ENCODE measurements around the gene CLDN19.

CLDN19 gene

DNA sequence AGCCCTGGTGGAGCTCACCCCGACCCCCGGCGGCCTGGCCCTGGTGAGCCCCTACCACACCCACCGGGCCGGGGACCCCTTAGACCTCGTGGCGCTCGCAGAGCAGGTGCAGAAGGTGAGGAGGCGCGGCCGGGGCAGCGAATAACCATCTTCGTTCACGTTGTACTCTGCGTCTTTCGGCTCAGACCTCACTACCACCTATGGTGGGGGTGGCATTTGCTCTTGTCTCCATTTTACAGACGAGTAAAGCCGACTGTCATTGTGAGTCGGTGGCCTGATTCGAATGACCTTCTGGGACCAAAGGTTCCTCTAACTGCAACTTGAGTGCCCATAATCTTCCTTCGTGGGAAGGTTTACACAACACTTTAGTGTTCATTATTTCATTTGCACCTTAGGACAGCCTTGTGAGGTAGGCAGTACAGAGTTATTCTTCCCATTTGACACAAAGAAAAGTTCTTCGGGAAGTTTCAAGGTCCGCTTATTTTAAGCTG lies 27.5 kb upstream of the CLDN19 start:
- TF ChIP-seq ZBTB7A (IDR thresholded peaks at IDR 0.05; ENCODE audit: low read depth) (0 out of 2 replicates have a peak, but pooled peaks have one; percentile 73), EGR1 (IDR thresholded peaks at IDR 0.05) (no peak)
- TF ChIP-seq, protein P1, sequence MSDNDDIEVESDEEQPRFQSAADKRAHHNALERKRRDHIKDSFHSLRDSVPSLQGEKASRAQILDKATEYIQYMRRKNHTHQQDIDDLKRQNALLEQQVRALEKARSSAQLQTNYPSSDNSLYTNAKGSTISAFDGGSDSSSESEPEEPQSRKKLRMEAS (IDR thresholded peaks at IDR 0.05): peak; percentile 61; the same call in 1 of the 2 replicates

DNA sequence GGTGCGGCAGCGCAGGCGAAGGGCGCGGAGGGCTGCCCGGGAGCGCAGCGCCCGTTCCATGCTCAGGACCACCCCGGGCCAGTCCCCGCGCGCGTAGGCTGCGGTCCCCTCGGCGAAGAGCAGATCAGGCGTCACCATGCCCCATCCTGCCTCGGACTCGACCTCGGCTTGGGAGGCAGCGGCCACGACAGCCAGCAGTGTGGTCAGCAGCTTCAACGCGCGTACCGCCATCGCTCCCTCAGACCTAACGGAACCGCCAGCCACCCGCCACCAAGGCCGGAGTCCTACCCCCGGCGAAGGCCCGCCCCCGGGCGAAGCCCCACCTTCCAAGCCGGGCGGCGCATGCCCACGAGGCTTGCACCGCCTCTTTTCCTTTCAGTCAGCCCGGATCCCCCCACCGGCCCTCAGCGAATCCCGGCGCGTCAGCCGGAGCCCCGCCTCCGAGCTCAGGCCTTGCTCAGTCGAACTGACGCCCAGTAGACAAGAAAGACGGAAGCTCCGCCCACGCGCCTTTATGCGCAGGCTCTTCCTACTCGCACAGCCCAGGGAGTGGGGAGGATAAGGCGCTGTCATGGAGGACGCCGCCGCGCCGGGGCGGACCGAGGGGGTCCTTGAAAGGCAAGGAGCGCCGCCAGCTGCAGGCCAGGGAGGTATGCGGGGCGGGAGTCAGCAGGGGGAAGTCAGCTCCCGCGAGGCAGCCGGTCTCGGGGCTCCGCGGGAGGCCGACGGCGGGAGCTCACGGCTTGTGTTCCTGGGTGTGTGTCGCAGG lies 26.9 kb upstream of the CLDN19 start, which contains the start of the genes C1orf50 and P3H1:
Gene C1orf50 (plus strand): TSS at position 509 of the 769 bp plus-strand sequence. CDS start 63 bp downstream, at position 572.
Gene P3H1 (minus strand): TSS at position 288 of the 769 bp plus-strand sequence. CDS start 57 bp downstream, at position 231.
- peak; percentile 33; the same call in 1 of the 2 replicates for TF ChIP-seq TCF12 (IDR thresholded peaks at IDR 0.05; ENCODE audit: low read depth)
- TF ChIP-seq, protein P1 (IDR thresholded peaks at IDR 0.05): peak; percentile 21; the same call in 1 of the 2 replicates
- TF ChIP-seq, protein P2, sequence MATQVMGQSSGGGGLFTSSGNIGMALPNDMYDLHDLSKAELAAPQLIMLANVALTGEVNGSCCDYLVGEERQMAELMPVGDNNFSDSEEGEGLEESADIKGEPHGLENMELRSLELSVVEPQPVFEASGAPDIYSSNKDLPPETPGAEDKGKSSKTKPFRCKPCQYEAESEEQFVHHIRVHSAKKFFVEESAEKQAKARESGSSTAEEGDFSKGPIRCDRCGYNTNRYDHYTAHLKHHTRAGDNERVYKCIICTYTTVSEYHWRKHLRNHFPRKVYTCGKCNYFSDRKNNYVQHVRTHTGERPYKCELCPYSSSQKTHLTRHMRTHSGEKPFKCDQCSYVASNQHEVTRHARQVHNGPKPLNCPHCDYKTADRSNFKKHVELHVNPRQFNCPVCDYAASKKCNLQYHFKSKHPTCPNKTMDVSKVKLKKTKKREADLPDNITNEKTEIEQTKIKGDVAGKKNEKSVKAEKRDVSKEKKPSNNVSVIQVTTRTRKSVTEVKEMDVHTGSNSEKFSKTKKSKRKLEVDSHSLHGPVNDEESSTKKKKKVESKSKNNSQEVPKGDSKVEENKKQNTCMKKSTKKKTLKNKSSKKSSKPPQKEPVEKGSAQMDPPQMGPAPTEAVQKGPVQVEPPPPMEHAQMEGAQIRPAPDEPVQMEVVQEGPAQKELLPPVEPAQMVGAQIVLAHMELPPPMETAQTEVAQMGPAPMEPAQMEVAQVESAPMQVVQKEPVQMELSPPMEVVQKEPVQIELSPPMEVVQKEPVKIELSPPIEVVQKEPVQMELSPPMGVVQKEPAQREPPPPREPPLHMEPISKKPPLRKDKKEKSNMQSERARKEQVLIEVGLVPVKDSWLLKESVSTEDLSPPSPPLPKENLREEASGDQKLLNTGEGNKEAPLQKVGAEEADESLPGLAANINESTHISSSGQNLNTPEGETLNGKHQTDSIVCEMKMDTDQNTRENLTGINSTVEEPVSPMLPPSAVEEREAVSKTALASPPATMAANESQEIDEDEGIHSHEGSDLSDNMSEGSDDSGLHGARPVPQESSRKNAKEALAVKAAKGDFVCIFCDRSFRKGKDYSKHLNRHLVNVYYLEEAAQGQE (IDR thresholded peaks at IDR 0.05; ENCODE audit: low read depth): no peak
- no peak for TF ChIP-seq CREB1 (IDR thresholded peaks at IDR 0.05; ENCODE audit: low read depth)
- no peak for TF ChIP-seq FOXM1 (IDR thresholded peaks at IDR 0.05; ENCODE audit: borderline replicate concordance, low read depth)
- no peak for TF ChIP-seq RAD21 (IDR thresholded peaks at IDR 0.05; ENCODE audit: low read depth)
- TF ChIP-seq TAF1 (IDR thresholded peaks at IDR 0.05; ENCODE audit: low read depth): peak; percentile 81
- peak; percentile 65 for TF ChIP-seq EGR1 (IDR thresholded peaks at IDR 0.05)
- TF ChIP-seq TEAD4 (IDR thresholded peaks at IDR 0.05): no peak
- no peak for TF ChIP-seq CEBPB (IDR thresholded peaks at IDR 0.05)
- peak; percentile 76 for TF ChIP-seq YY1 (IDR thresholded peaks at IDR 0.05; ENCODE audit: low read depth)
- no peak for TF ChIP-seq EP300 (IDR thresholded peaks at IDR 0.05; ENCODE audit: borderline replicate concordance)
- TF ChIP-seq, protein P3, sequence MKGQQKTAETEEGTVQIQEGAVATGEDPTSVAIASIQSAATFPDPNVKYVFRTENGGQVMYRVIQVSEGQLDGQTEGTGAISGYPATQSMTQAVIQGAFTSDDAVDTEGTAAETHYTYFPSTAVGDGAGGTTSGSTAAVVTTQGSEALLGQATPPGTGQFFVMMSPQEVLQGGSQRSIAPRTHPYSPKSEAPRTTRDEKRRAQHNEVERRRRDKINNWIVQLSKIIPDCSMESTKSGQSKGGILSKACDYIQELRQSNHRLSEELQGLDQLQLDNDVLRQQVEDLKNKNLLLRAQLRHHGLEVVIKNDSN (IDR thresholded peaks at IDR 0.05): no peak
- TF ChIP-seq NFIC (IDR thresholded peaks at IDR 0.05): no peak
- TF ChIP-seq ZBTB7A (IDR thresholded peaks at IDR 0.05; ENCODE audit: low read depth): no peak; the same call in 1 of the 2 replicates

DNA sequence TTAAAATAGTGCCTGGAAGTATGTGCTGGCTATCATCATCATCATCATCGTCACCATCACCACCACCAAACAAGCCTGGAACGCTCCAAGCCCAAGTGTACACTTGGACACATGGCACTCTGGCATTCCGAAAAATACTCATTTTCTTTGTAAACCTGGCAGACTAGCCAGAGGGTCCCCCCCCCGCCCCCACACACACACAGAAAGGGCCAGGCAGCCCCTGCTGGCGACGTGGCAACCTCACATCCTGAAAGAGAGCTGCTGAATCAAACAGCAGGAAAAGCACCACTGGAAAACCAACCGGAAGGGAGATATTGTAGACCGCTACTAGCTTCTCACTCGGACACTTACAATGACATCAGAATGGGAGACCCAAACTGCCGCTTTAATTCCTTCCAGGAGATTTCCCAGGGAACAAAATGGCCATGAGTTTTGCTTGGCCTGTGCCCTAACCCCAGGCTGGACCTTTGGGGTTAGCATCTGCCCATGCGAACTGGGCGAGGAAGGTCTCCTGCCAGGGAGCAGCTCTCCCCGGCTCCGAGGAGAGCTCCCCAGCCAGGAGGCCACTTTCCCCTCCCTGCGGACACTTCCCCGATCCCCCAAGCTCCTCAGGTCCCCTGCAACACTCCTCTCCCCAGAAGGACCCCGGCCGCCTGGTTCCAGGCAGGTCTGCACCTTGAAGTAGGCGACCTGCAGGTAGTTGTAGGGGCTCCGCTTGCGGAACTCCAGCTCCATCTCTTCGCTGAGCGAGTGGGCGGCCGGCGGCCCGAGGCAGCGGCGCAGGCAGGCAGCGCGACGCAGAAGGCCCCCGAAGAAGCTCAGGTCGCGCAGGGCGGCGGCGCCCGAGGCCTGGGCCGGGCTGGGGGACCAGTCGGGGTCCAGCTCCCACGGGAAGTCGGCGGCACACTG lies 26.1 kb upstream of the CLDN19 start:
- peak; percentile 5; the same call in 1 of the 2 replicates for TF ChIP-seq RAD21 (IDR thresholded peaks at IDR 0.05; ENCODE audit: low read depth)
- TF ChIP-seq, protein P2 (IDR thresholded peaks at IDR 0.05; ENCODE audit: low read depth): no peak
- TF ChIP-seq NFIC (IDR thresholded peaks at IDR 0.05): no peak
- TF ChIP-seq TAF1 (IDR thresholded peaks at IDR 0.05; ENCODE audit: low read depth): no peak
- TF ChIP-seq EP300 (IDR thresholded peaks at IDR 0.05; ENCODE audit: borderline replicate concordance): no peak
- no peak for TF ChIP-seq YY1 (IDR thresholded peaks at IDR 0.05; ENCODE audit: low read depth)
- TF ChIP-seq, protein P3 (IDR thresholded peaks at IDR 0.05): no peak
- no peak for TF ChIP-seq CEBPB (IDR thresholded peaks at IDR 0.05)

DNA sequence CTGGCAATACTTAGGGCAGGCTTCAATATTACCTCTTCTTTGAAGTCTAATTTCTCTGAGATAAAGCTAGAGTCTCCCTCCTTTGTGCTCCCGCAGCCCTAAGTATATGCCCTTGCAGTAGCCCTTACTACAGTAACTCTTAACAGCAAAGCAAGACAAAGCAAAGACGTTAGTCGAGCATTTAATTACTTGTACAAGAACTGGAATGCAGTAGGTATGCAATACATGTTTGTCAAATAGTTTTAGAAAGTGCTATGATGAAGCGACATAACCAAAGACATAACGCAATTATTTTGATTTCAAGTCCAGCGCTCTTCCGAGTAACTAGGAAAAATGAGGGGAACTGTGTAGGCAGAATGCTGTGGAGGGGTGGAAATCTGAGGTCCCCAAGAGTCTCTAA lies 25.2 kb upstream of the CLDN19 start:
- TF ChIP-seq, protein P2 (IDR thresholded peaks at IDR 0.05; ENCODE audit: low read depth): no peak
- TF ChIP-seq TAF1 (IDR thresholded peaks at IDR 0.05; ENCODE audit: low read depth) (no peak), FOXM1 (IDR thresholded peaks at IDR 0.05; ENCODE audit: borderline replicate concordance, low read depth) (no peak), EGR1 (IDR thresholded peaks at IDR 0.05) (no peak), RAD21 (IDR thresholded peaks at IDR 0.05; ENCODE audit: low read depth) (no peak), NFIC (IDR thresholded peaks at IDR 0.05) (no peak), EP300 (IDR thresholded peaks at IDR 0.05; ENCODE audit: borderline replicate concordance) (no peak)
